Small intestine (tissue), 7 donors: ENCODE results near the gene RNF10. TPM values are rescaled to one million over a fixed set of nuclear protein-coding genes. Genes with fewer than 3 reads are reported as not detected.

Experiments
- DNase-seq, 2 donors: peaks; one replicate each; pipeline versions ENCODE4 v3.0.0 to v3.0.0-alpha.2; 2013
- FAIRE-seq: peaks from 2 replicates; lab custom pipeline; 2012; peaks lifted over from hg19 to GRCh38; lab: Jason Lieb, UNC
- H3K27ac ChIP-seq, 3 donors: one replicate each; pipeline ENCODE4 v1.5.1; 2013; ENCODE audit warnings: low read length in 2 of 3, mild to moderate bottlenecking in 2 of 3, control low read depth in 1 of 3, inconsistent platforms in 1 of 3, low read depth in 1 of 3, moderate library complexity in 1 of 3
- H3K27me3 ChIP-seq, 3 donors: one replicate each; pipeline ENCODE4 v1.6.1; 2013; ENCODE audit warnings: low read length in 3 of 3, inconsistent platforms in 1 of 3; ENCODE audit not compliant: control insufficient read depth in 3 of 3, insufficient read depth in 3 of 3
- H3K36me3 ChIP-seq, 3 donors: one replicate each; pipeline ENCODE4 v1.6.1; 2013; ENCODE audit warnings: low read length in 3 of 3, inconsistent platforms in 1 of 3, low read depth in 1 of 3, mild to moderate bottlenecking in 1 of 3, moderate library complexity in 1 of 3; ENCODE audit not compliant: control insufficient read depth in 3 of 3, insufficient read depth in 2 of 3
- H3K4me1 ChIP-seq, 3 donors: one replicate each; pipeline ENCODE4 v1.6.1; 2013; ENCODE audit warnings: low read length in 2 of 3, inconsistent platforms in 1 of 3, low read depth in 1 of 3, mild to moderate bottlenecking in 1 of 3, moderate library complexity in 1 of 3; ENCODE audit not compliant: control insufficient read depth in 3 of 3, insufficient read depth in 2 of 3
- H3K4me3 ChIP-seq, 3 donors: one replicate each; pipeline ENCODE4 v1.5.1; 2013; ENCODE audit warnings: low read length in 3 of 3, control low read depth in 1 of 3, inconsistent platforms in 1 of 3, low read depth in 1 of 3, mild to moderate bottlenecking in 1 of 3, moderate library complexity in 1 of 3
- H3K9me3 ChIP-seq, 2 donors: one replicate each; pipeline ENCODE4 v1.6.1; 2013; ENCODE audit warnings: low read depth in 1 of 2, low read length in 1 of 2; ENCODE audit not compliant: control insufficient read depth in 2 of 2, insufficient read depth in 1 of 2
- WGBS, 3 donors: extraction: QIAGEN DNeasy Blood & Tissue Kit; methylation state at CpG; one replicate each; pipeline ENCODE4 v1.1.7; 2013; 5-methylcytosine and 5-hydroxymethylcytosine counted together
- polyA plus RNA-seq, 4 donors: library from polyadenylated mRNA; stranded (reverse) in 3 of 4; unstranded in 1 of 4; fragments of 200-250 nt in 3 of 4; fragments of 120-200 nt in 1 of 4; gene quantifications; one replicate each; pipeline versions ENCODE4 v1.2.1 to v1.2.3, GENCODE V29; 2013
- donor health status: healthy with polysubstance abuse.
- donor health status: control.
- donor health status: control.
- donor health status: Bipolar disorder and iron deficiency.
- donor health status: healthy.

RNF10 gene
- polyA plus RNA-seq, 4 donors, result 76.8 to 261 (median 130) TPM

- H3K27ac ChIP-seq, result no peak overlapping the region
- no peak overlapping the region for H3K4me3 ChIP-seq
- FAIRE-seq (no peak), DNase-seq (no peak)
- peaks cover 0 to 3% (median 0%) of the 10 kb centered on the region in 3 donors for H3K4me1 ChIP-seq
- H3K36me3 ChIP-seq, result no peaks in the 10 kb centered on the region
- peaks cover 0 to 19% (median 0%) of the 10 kb centered on the region in 3 donors for H3K27me3 ChIP-seq
- WGBS, 3 donors, result 82 to 96% (median 84%) methylated on average over 2 of the region's 2 CpGs
- H3K9me3 ChIP-seq, result peaks cover 0 to 7% of the 10 kb centered on the region in 2 donors
These were observed 52.7 kb downstream of the RNF10 start for GRCh38 chr12:120586860-120587259.

- 87 to 96% (median 94%) methylated on average over 1 of the region's 1 CpG for WGBS, 3 donors
These were observed 54.2 kb downstream of the RNF10 start for GRCh38 chr12:120588371-120588770.

DNA sequence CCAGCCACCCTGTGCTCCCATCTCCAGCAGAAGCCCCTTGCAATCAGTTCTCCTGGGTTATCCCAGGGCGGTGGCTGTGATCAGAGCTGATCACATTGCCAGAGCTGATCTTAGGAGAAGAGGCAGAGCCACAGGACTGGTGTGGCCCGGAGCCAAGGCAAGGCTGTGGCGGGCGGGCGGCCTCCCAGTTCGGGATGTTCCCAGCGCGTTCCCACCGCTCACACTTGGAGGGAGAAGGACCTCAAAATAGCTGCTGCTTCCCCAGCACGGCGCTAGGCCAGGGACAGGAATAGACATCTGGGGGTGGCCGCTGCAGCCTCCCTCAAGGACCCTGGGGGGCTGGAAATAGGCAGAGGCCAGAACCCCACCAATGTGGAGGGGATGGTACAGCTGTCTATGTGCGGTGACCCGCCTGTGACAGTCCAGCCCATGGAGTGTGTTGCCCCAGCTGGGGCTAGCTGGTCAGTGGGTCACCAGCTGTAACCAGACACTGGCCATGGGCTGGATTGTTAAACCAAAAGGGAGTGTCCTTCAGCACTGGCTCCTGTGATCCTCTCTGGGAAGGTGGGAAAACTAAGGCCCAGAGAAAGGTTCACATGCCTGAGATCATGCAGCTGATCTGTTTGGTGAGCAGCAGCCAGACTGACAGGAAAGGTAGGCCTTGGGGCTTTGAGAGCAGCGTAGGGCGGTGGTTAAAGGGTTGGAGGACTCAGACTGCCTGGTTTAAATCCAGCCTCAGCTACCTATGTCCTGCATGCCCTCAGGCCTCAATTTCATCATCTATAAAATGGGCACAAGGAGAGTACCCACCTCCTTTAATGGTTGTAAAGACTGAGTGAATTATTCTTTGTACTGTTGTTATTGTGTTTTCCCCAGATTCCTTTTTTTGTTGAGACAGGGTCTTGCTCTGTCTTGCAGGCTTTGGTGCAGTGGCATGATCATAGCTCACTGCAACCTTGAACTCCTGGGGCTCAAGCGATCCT is 55.1 kb downstream of the RNF10 start:
- no peak overlapping the region for H3K27ac ChIP-seq
- no peaks in the 10 kb centered on the region for H3K36me3 ChIP-seq
- peaks cover 0 to 7% of the 10 kb centered on the region in 2 donors for H3K9me3 ChIP-seq
- H3K4me3 ChIP-seq, result no peak overlapping the region
- 69 to 87% (median 82%) methylated on average over 12 to 17 of the region's 17 CpGs for WGBS, 3 donors
- H3K27me3 ChIP-seq, result peaks cover 0 to 11% (median 0%) of the 10 kb centered on the region in 3 donors
- no peaks in the 10 kb centered on the region for H3K4me1 ChIP-seq
- DNase-seq, result no peak
- FAIRE-seq, result no peak

More at GRCh38 chr12:120588371-120588770, 54.2 kb downstream of the RNF10 start:
- Histone ChIP-seq H3K4me3 (no peak overlapping the region), H3K27me3 (peaks cover 0 to 19% (median 0%) of the 10 kb centered on the region in 3 donors), H3K4me1 (no peaks in the 10 kb centered on the region), H3K36me3 (no peaks in the 10 kb centered on the region), H3K9me3 (peaks cover 0 to 7% of the 10 kb centered on the region in 2 donors), H3K27ac (no peak overlapping the region)
- no peak for DNase-seq
- FAIRE-seq, result no peak

DNA sequence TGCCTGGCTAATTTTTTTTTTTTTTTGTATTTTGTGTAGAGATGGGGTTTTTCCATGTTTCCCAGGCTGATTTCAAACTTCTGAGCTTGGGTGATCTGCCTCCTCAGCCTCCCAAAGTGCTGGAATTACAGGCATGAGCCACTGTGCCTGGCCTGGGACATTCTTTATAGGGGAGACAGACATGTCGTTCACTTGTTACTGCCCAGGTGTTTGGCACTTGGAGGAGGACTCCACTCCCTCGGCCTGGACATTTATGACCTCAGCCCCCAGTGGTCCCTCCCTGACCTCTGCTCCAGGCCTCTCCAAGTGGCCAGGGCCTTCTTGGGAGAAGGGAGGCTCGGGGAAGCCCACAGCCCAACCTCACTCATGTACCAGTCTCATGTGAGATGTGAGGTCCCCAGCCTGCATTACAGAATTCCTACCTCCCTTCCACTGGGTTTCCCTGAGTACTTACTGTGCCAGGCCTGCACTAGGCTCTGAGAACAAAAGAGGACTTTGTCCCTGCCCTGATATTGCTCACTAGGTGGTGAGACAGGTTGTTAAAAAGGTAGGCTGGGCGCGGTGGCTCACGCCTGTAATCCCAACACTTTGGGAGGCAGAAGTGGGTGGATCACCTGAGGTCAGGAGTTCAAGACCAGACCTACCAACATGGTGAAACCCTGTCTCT is 56.7 kb downstream of the RNF10 start:
- H3K27ac ChIP-seq, result peak overlapping the region in 2 of 3 donors; percentile 58 to 87
- H3K4me3 ChIP-seq, result no peak overlapping the region
- H3K9me3 ChIP-seq, result peaks cover 0 to 7% of the 10 kb centered on the region in 2 donors
- FAIRE-seq (no peak), DNase-seq (peak; percentile 50 to 96)
- 6 to 55% (median 29%) methylated on average over 6 of the region's 6 CpGs for WGBS, 3 donors
- peaks cover 0 to 3% (median 0%) of the 10 kb centered on the region in 3 donors for H3K27me3 ChIP-seq
- H3K4me1 ChIP-seq, result no peaks in the 10 kb centered on the region
- no peaks in the 10 kb centered on the region for H3K36me3 ChIP-seq

DNA sequence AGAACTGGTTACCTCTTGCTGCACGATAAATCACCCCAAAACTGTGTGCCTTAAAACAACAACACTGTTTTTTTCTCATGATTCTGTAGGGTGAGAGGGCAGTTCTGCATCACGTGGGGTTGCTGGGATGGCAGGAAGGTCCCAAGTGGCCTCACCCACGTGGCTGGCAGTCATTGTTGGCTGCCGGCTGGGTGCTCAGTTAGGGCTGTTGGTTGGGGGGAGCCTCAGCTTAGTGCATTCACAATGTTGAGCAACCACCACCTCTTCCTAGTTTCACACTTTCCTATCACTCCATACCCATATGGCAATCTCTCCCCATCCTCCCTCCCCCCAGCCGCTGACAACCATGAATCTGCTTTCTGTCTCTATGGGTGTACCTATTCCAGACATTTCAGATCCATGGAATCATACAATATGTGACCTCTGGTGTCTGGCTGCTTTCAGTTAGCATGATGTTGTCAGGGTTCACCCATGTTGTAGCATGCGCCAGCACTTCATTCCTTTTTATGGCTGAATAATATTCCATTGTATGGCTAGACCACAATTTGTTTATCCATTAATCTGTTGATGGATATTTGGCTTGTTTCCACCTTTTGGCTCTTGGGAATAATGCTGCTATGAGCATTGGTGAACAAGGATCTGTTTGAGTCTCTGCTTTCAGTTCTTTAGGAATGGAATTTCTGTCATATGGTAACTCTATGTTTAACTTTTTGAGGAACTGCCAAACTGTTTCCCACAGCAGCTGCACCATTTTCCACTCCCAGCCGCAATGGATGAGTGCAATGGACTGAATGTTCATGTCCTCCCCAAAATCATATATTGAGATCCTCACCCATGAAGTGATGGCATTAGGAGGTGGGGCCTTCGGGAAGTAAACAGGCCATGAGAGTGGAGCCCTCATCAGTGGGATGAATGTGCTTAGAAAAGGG is 58.2 kb downstream of the RNF10 start:
- no peak for DNase-seq
- no peak for FAIRE-seq
- Histone ChIP-seq H3K27me3 (no peaks in the 10 kb centered on the region), H3K9me3 (peaks cover 0 to 7% of the 10 kb centered on the region in 2 donors), H3K4me1 (no peaks in the 10 kb centered on the region), H3K27ac (no peak overlapping the region), H3K36me3 (no peaks in the 10 kb centered on the region), H3K4me3 (no peak overlapping the region)
- 75 to 83% (median 81%) methylated on average over 8 of the region's 8 CpGs for WGBS, 3 donors

GRCh38 chr12:120596901-120597300 is 62.7 kb downstream of the RNF10 start:
- Histone ChIP-seq H3K36me3 (no peaks in the 10 kb centered on the region), H3K9me3 (no peaks in the 10 kb centered on the region), H3K4me1 (no peaks in the 10 kb centered on the region), H3K27me3 (peaks cover 0 to 2% (median 0%) of the 10 kb centered on the region in 3 donors), H3K27ac (no peak overlapping the region), H3K4me3 (no peak overlapping the region)
- FAIRE-seq (no peak), DNase-seq (no peak)
- WGBS, 3 donors, result 90 to 96% (median 94%) methylated on average over 3 of the region's 3 CpGs

DNA sequence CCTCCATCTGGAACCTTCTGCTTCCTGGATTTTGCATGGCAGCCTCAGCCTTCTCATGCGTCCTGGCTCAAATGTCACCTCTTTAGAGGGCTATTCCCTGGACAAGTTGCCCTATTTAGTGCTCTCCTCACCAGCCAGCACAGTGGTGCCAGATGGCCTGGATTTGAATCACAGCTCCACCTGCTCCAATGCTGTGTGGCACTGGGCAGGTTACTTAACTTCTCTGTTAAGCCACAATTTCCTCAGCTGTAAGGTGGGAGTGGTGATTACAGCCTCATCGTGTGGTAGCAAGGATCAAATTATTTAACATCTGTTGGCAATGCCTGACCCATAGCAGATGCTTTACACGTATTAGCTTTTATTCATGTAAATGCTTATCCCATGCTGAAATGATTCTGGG is 63.7 kb downstream of the RNF10 start:
- Histone ChIP-seq H3K4me3 (no peak overlapping the region), H3K27me3 (peaks cover 0 to 2% (median 0%) of the 10 kb centered on the region in 3 donors), H3K36me3 (no peaks in the 10 kb centered on the region), H3K4me1 (no peaks in the 10 kb centered on the region), H3K9me3 (no peaks in the 10 kb centered on the region), H3K27ac (no peak overlapping the region)
- WGBS, 3 donors, result 64 to 69% (median 67%) methylated on average over 3 of the region's 3 CpGs
- DNase-seq (no peak), FAIRE-seq (no peak)
